Upper lobe of right lung (tissue), 1 donor: Measurements from ENCODE around the gene PIP5K1B. TPM values are rescaled to one million over a fixed set of nuclear protein-coding genes. Genes with fewer than 3 reads are reported as not detected.

Experiments used
- ATAC-seq: fragments of 200-7000 bp; cut with Tn5 transposase; one replicate; pipeline ENCODE4 v1.9.1; 2020; ENCODE audit warnings: mild to moderate bottlenecking, moderate library complexity
- DNase-seq: peaks from one replicate; pipeline ENCODE4 v3.0.0-alpha.2; 2020
- H3K27ac ChIP-seq: fragments of 200-600 bp; one replicate; pipeline ENCODE4 v1.8.0; 2022
- H3K27me3 ChIP-seq: fragments of 200-600 bp; one replicate; pipeline ENCODE4 v1.8.0; 2022; ENCODE audit warnings: mild to moderate bottlenecking
- H3K36me3 ChIP-seq: fragments of 200-600 bp; one replicate; pipeline ENCODE4 v1.8.0; 2022
- H3K4me1 ChIP-seq: fragments of 200-600 bp; one replicate; pipeline ENCODE4 v1.8.0; 2022
- H3K4me3 ChIP-seq: fragments of 200-600 bp; one replicate; pipeline ENCODE4 v1.8.0; 2022; ENCODE audit warnings: mild to moderate bottlenecking
- H3K9me3 ChIP-seq: fragments of 200-600 bp; one replicate; pipeline ENCODE4 v1.8.0; 2022
- CTCF ChIP-seq: fragments of 200-600 bp; IDR thresholded peaks from one replicate; pipeline ENCODE4 v1.8.0; 2022; ENCODE audit warnings: antibody characterized with exemption
- intact Hi-C: fragments of 100-400 bp; cut with DNase I; formaldehyde crosslinking; loops from one replicate; pipeline ENCODE4 v1.11.0; 2022
- total RNA-seq: library from RNA; stranded (reverse); fragmentation: NEBNext Ultra II Directional; extraction: Animal tissue kit (Norgen Biotek cat#: 25700); gene quantifications from one replicate; pipeline ENCODE4 v1.2.1, GENCODE V29; 2021
- donor health status: DM: no; HTN: yes; CAD: no; lungs with severe emphysema.

The PIP5K1B gene
- total RNA-seq, 1 donor from 2014 or later = 36.5 TPM

DNA sequence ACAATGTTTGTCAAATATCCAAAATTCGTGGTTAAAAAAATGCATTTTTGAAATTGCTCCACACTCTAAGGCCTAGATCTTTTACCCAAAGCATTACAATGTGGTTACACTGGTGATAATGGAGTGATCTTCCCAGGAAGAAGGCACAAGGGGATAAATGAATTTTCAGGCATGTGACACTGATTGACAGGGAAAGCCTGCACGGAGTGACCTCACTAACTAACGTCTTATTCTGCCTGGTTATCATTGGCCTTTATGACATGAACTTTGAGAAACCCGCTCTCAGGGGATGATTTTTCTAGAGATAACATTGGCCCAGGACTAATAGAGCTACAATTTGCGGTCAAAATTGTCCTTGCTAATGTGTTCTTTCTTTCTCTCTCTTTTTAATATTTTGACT is 171.2 kb downstream of the PIP5K1B start:
- TF ChIP-seq CTCF = no peak
- Histone ChIP-seq H3K4me3 (no peak overlapping the region), H3K27ac (no peak overlapping the region), H3K9me3 (no peaks in the 10 kb centered on the region), H3K36me3 (no peaks in the 10 kb centered on the region), H3K27me3 (no peaks in the 10 kb centered on the region), H3K4me1 (no peaks in the 10 kb centered on the region)
- no peak for DNase-seq
- intact Hi-C loops = no loop called here
- ATAC-seq = no peak

DNA sequence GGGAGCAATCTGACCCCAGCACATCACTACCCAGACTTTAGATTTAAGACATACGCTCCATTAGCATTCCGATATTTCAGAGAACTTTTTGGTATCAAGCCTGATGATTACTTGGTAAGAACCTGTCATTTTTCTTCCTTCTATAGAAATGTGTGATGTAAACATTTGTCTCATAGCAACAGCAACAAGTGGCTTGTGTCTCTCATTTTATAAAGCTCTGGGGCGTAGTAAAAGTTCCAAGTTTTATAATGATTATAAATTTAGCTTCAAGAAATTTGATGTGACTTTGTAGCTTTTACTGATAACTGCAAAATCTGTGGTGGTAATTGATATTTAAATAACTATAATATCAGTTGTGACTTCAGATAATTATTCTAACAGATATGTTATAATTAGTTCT is 171.6 kb downstream of the PIP5K1B start:
- no peak overlapping the region for H3K27ac ChIP-seq
- no peak for TF ChIP-seq CTCF
- no peaks in the 10 kb centered on the region for H3K27me3 ChIP-seq
- ATAC-seq (no peak), DNase-seq (no peak)
- H3K4me1 ChIP-seq = no peaks in the 10 kb centered on the region
- intact Hi-C loops = no loop called here
- H3K9me3 ChIP-seq = no peaks in the 10 kb centered on the region
- no peaks in the 10 kb centered on the region for H3K36me3 ChIP-seq
- H3K4me3 ChIP-seq = no peak overlapping the region

DNA sequence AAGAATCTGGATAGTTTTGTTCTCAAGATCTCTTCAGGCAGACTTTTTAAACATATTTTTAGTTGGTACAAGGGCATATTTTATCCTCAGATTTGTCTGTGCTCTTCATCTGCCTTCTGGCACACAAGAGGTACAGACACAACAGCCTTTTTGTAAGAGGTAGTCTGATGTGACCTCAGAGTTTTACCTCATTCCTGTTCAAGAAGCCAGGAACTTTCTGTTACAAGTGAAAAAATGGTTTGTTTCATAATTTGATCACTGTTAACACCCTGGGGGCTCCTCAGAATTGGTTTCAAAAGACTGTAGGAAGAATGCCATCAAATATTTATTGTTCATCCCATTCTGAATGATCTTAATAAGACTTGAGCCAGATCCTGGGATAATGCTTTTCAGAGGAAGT is 172.2 kb downstream of the PIP5K1B start:
- Histone ChIP-seq H3K27me3 (no peaks in the 10 kb centered on the region), H3K9me3 (no peaks in the 10 kb centered on the region), H3K36me3 (no peaks in the 10 kb centered on the region), H3K4me3 (no peak overlapping the region), H3K27ac (no peak overlapping the region), H3K4me1 (no peaks in the 10 kb centered on the region)
- ATAC-seq (no peak), DNase-seq (no peak)
- TF ChIP-seq CTCF = no peak
- intact Hi-C loops = no loop called here

DNA sequence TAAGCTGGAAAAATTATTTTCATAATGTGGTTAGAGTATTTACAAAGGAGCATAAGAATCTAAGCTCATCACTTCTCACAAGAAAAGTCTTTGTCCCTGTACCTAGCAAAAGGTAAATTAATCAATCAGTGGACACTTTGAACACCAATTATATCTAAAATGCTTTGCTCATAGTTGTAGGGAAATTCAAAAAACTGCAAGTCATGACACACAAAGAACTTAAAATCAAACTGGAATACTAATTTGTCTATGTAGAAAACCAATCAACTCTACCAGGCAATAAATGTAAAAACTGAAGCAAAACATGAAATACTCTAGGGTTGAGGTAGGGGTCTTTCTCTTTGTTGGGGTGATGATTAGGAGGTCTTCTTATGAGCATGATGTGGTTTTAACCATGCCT is 173.4 kb downstream of the PIP5K1B start:
- Histone ChIP-seq H3K9me3 (no peaks in the 10 kb centered on the region), H3K4me1 (no peaks in the 10 kb centered on the region), H3K27ac (no peak overlapping the region), H3K27me3 (no peaks in the 10 kb centered on the region), H3K4me3 (no peak overlapping the region), H3K36me3 (no peaks in the 10 kb centered on the region)
- ATAC-seq (no peak), DNase-seq (no peak)
- no peak for TF ChIP-seq CTCF
- intact Hi-C loops = no loop called here

- no peak for ATAC-seq
- no peak for TF ChIP-seq CTCF
- Histone ChIP-seq H3K27ac (no peak overlapping the region), H3K27me3 (no peaks in the 10 kb centered on the region), H3K4me1 (no peaks in the 10 kb centered on the region), H3K9me3 (no peaks in the 10 kb centered on the region), H3K36me3 (no peaks in the 10 kb centered on the region), H3K4me3 (no peak overlapping the region)
- DNase-seq = no peak
- intact Hi-C loops = no loop called here
These were observed 178.2 kb downstream of the PIP5K1B start for GRCh38 chr9:68883224-68883623.

GRCh38 chr9:68887232-68887631 is 182.2 kb downstream of the PIP5K1B start:
- no peak for TF ChIP-seq CTCF
- no peak overlapping the region for H3K27ac ChIP-seq

More at GRCh38 chr9:68887232-68887631, 182.2 kb downstream of the PIP5K1B start:
- intact Hi-C loops = no loop called here
- no peak overlapping the region for H3K4me3 ChIP-seq
- ATAC-seq (no peak), DNase-seq (no peak)
- no peaks in the 10 kb centered on the region for H3K36me3 ChIP-seq
- no peaks in the 10 kb centered on the region for H3K9me3 ChIP-seq
- no peaks in the 10 kb centered on the region for H3K27me3 ChIP-seq
- H3K4me1 ChIP-seq = no peaks in the 10 kb centered on the region
